ENCODE measurements around the gene FIGLA.
"Not testable (repeated sequence)": the region's sequence is repeated elsewhere in the genome, so short reads cannot be mapped to it uniquely, and the experiment has no call there.

FIGLA gene

DNA sequence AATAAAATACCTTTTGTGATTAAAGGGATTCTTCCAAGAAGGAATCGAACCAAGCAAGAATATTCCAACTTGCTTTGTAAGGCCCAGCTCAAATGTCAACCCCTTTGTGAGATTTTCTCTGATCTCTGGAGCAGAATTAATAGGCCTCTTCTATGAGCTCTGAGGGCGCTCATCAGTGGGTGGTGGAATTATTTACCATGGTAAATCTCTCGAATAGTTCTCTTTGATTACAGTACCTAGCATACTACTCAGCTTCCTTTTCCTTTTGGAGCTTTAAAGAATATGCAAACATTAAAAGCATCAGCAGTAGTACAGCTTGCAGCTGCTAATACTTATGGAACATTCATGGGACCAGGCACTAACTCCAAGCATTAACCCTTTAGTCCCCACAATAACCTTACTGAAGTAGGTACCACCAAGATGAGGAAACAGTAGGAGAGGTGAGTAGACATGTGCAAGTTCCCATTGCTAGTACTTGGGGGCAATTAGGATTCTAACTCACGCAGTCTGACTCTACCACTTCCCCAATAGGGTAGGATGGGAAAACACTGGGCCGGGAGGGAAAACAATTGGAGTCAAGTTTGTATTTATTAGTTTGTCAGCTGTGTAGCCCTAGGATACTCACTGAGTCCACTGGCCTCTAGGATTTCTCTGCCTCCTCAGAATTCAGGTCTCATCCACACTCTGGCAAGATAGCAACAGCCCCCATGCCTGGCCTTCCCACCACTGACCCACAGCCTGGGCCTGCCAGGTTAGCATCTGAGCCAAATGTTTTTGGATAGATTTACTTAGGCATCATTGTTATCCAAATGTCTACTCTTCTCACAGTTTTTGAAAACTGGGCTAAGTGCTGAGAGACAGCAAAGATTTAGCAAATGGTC is 44.1 kb downstream of the FIGLA start:
- no peak for DNase-seq (ENCODE audit: low spot score)
- no peak for FAIRE-seq

DNA sequence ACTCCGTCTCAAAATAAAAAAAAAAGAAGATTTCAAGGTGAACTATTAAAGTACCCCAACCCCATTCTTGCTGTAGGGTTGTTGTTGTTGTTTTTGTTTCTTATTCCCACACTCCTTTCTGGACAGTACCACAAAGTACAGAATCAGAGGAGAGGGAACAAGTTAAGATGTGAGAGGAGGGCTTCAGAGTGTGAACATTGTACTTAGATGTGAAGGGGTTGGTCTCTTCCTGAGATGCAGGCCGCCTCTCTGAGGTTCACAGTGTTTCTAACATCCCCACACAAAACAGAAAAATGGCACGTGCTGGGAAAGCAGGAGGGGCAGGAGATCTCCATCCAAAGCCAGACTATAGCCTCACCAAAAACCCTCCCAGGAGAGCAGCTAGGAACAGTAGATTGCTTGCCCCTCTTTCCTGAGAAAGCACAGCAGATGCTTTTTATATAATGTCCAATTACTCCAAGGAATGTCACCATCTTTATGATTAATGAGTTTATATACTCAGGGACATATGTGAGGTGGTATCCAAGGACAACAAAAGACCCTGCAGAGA is 45.1 kb downstream of the FIGLA start:
- FAIRE-seq: no peak
- DNase-seq (ENCODE audit: low spot score): no peak

DNA sequence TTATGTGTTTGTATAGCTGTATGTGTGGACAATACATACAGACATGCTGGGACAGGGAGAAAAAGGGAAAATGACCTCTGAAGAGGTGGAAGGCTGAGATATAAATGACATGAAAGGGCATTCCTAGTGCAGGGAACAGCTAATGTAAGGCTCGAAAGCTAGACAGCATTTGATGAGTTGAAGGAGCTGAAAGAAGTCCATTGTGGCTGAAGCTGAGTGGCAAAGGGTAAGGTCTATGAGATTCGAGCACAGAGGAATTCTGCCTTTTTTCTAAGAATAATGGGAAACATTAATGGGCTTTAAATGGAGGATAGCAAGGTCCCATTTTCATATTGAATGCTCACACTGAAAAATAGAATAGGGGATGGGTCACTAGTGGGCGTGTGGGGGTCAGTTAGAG is 46.0 kb downstream of the FIGLA start:
- FAIRE-seq: no peak
- no peak for DNase-seq (ENCODE audit: low spot score)

DNA sequence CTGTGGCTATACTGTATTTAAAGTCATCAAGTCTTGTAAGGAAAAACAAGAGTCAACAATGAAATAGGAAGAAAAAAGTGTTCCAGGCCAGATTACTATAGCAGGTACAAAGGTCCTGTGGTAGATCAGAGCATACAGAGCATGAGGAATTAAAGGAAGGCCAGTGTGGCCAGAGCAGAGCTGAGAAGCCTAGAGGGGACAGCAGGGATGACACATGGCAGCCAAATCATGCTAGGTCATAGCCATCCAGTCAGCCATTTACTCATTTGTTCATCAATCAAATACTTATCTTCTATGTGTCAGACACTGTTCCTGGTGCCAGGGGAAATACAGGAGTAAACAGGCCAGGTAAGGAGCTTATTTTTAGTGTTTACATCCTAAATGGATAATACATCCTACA is 46.8 kb downstream of the FIGLA start:
- FAIRE-seq (no peak), DNase-seq (ENCODE audit: low spot score) (no peak)

DNA sequence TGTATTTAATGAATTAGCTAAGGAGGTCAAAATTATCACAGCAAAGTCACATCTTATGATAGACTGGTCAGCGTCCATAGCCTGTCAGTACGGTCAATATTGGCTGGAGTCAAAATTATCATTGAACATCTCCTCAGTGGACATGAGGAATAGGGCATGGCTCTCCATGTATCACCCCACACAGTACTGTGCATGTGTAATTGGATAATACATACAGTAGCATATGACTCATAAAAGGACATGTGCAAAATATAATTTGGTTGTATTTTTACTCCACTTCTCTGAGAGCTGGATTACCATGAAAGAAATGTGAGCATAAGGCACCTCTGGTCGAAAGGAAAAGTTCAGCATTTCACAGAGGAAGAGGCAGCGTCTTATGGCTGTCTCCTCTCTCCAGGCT is 47.4 kb downstream of the FIGLA start:
- DNase-seq (ENCODE audit: low spot score): no peak
- no peak for FAIRE-seq

DNA sequence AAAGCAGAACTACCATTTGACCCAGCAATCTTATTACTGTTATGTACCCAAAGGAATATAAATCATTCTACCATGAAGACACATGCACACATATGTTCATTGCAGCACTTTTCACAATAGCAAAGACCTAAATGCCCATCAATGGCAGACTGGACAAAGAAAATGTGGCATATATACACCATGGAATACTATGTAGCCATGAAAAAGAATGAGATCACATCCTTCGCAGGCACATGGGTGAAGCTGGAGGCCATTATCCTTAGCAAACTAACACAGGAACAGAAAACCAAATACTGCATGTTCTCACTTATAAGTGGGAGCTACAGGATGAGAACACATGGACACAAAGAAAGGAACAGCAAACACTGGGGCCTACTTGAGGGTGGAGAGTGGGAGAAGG is 51.0 kb downstream of the FIGLA start:
- not testable (repeated sequence) for FAIRE-seq; DNase-seq (ENCODE audit: low spot score)

DNA sequence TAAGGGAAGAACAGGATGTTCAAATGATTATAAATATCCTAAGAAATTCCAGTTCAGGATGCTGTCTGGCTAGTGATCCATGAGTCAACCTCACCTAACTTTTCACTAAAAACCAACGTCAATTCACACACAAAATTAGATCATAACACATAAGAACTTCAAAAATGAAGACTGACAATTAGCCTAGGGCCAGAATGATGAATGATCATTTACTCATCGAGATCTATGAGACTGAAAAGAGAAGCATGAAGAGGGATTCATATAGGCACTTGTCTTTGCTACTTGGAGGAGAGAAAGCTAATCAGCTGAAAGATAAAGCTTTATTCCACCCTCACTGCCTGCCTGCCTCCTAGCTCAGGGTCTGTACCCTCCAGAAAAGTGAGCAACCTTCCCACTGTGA is 52.3 kb downstream of the FIGLA start:
- no peak for FAIRE-seq
- no peak for DNase-seq (ENCODE audit: low spot score)

DNA sequence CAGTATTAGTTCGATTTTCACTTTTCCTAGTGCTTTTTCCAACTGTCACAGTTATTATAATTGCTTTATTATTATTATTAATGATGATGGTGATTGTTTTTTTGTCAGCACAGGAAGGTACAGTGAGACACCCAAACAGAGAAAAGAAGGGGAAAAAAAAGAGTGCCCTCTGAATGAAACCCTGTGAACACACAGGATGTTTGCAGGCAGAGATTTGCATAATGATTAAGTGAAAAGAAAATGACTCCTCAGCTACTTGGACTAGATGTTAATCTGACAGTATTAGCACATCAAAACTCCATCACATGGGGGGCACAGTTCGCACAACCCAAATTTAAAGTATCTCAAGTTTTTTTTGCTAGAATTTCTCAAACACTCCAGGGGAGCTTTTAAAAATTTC is 55.4 kb downstream of the FIGLA start:
- no peak for FAIRE-seq
- DNase-seq (ENCODE audit: low spot score): no peak

DNA sequence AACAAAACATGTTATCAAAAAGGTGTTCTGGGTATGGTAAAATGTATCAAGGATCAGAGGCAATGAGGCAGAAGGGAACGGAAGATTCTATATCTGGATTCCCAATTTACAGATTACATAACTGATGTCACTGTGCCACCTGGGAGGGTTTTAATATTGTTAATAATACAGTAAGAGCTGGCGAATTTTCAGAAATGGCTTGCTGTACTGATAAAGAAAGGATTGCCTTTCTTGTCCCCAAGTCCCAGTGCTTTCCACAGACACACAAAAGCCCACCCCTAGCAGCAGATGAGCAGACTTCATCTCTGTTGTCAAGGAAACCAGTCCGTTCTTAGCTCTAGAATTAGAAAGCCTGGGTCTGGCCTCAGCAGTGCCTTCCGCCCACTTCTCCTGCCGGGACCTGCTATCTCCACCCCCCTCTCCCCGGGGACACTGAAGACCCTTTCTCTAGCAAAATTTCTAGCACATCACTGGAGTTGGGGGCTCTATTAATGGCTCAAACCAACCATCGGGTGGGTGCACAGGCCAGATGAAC is 56.7 kb downstream of the FIGLA start:
- FAIRE-seq (no peak), DNase-seq (ENCODE audit: low spot score) (no peak)

DNA sequence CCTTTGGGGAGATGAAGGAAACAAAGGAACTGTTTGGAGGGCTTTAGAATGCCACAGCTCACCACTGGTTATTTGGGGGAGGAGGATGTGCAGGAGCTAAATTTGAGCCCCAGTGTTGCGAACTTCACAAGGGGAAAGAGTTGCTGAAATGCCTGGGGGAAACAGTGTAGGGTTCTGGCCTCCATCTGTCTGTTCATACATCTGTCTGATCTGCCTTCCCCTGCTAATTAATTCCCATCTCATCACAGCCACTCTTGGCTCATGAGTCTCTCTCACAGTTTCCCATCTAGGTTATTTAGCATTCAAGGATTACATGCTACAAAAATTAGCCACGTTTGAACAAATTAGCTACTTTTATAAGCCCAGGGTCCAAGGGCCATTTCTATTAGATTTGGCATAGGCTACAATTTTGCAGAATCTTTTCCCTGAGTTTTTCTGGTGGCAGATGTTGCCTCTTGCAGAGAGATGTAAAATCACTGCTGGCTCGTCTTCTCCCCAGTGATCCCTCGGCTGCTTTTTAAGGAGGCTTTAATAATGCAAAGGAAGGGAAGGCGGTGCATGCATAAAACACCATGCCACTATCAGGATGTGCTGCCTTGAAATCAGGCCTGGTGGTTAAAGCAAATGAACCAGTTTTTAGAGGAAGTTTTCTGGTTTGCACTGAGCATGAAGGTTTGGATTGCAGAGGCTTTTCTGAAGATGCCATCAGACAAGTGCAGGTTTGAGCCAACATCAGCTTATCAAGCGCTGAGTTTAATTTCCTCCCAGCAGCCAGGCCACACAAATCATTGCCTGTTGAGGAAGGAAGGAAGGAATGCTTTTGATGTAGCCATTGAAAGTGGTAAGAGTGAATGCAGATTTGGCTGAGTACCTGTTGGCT is 57.4 kb downstream of the FIGLA start:
- no peak for DNase-seq (ENCODE audit: low spot score)
- FAIRE-seq: no peak

DNA sequence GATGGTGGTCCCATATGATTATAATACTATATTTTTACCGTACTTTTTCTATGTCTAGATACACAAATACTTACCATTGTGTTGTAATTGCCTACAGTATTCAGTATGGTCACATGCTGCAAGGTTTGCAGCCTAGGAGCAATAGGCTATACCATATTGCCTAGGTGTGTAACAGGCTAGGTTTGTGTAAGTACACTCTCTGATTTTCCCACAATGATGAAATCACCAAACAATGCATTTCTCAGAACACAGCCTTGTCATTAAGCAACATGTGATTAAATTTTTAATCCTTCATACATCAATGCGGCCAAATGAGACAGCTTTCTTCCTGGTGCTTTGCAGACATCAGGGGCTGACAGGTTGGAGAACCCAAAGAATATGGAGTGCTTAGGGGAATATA is 59.7 kb downstream of the FIGLA start:
- no peak for FAIRE-seq
- DNase-seq (ENCODE audit: low spot score): no peak

DNA sequence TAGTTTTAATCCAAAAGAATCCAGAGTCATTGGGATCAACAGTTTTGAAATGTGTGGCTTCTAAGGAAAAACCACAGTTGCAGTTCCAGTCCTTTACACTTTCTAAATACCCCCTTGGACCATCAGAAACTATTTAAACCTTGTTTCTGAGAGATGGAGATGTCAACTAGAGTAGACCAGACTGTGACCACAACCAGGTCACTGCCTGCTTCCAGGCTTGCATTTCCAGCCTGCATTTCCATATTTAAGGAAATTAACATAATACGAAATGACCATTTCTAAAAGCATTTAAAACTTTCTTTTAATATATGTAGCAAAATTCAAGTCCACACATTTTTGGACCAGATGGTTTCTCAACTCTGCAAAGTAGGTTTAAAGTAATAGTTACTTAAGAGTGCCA is 60.8 kb downstream of the FIGLA start:
- no peak for FAIRE-seq
- no peak for DNase-seq (ENCODE audit: low spot score)

DNA sequence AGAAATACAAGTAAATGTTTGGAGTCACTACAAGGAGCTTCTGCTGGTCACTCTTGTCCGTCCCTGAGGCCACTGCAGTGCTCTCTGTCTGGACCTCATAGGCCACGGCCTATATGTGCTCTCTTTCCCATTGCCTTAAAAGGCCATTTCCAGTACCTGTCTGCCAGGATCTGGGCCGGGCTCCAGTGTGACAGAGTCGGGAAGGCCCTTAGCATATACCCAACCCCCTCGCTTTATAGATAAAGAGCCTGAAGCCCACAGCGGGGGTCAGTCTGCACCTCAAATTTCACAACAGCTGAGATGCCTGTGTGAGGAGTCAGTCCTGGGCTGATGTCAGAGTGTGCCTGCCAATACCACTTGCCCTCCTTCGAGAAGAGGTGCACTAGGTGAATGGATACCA is 62.3 kb downstream of the FIGLA start:
- DNase-seq (ENCODE audit: low spot score): no peak
- FAIRE-seq: no peak
